ENCODE results near the gene PSMB5.

PSMB5 gene

GRCh38 chr14:22980672-22981089 is 54.0 kb downstream of the PSMB5 start:
- Histone ChIP-seq H3K4me2 (ENCODE audit: low read length, poor library complexity, severe bottlenecking) (peak overlapping the region; percentile 74), H2AK5ac (ENCODE audit: low read length, severe bottlenecking) (peak overlapping the region; percentile 90), H3K4ac (ENCODE audit: low read depth in 1 of 2, low read length in 2 of 2) (peak overlapping the region; percentile 94 to 99), H3K18ac (ENCODE audit: low read depth in 1 of 2, low read length in 2 of 2) (peak overlapping the region; percentile 95 to 98), H3K4me3 (ENCODE audit: insufficient read depth in 1 of 2, low read depth in 1 of 2, low read length in 2 of 2) (peak overlapping the region; percentile 90 to 94), H3K23ac (ENCODE audit: low read length in 2 of 2) (peak overlapping the region in 1 of 2 experiments; percentile 37), H3K36me3 (ENCODE audit: control insufficient read depth in 1 of 2, insufficient read depth in 2 of 2, low read depth in 1 of 2, low read length in 2 of 2) (peaks cover 0 to 10% of the 10 kb centered on the region in 2 experiments), H3K9ac (ENCODE audit: low read length) (peak overlapping the region; percentile 82), H2BK5ac (ENCODE audit: low read depth, low read length, poor library complexity, severe bottlenecking) (peak overlapping the region; percentile 97), H2BK120ac (ENCODE audit: low read depth, low read length) (peak overlapping the region; percentile 97), H3K14ac (ENCODE audit: low read length in 2 of 2) (no peak overlapping the region), H2AFZ (ENCODE audit: low read depth, low read length) (peak overlapping the region; percentile 37), H3K27ac (ENCODE audit: low read length, poor library complexity, severe bottlenecking) (peak overlapping the region; percentile 98), H4K8ac (ENCODE audit: low read length) (peak overlapping the region; percentile 81), H3K4me1 (ENCODE audit: control insufficient read depth, insufficient read depth, low read depth, low read length) (peaks cover 24% of the 10 kb centered on the region), H3K9me3 (ENCODE audit: control insufficient read depth, low read length) (no peaks in the 10 kb centered on the region), H2BK15ac (ENCODE audit: low read depth, poor library complexity, severe bottlenecking) (peak overlapping the region; percentile 96), H2BK12ac (ENCODE audit: low read length in 2 of 2) (peak overlapping the region; percentile 4 to 65), H3K79me1 (replicated peaks; ENCODE audit: low read length, poor library complexity, severe bottlenecking) (peaks cover 10% of the 10 kb centered on the region), H3K27me3 (ENCODE audit: control insufficient read depth in 1 of 2, insufficient read depth in 1 of 2, low read length in 2 of 2) (no peaks in the 10 kb centered on the region), H4K91ac (ENCODE audit: low read length) (peak overlapping the region; percentile 89)
- WGBS = under 1% methylated on average over 23 of the region's 41 CpGs
- DNase-seq = no peak

GRCh38 chr14:22979748-22980392 is 54.8 kb downstream of the PSMB5 start:
- H3K27ac ChIP-seq (ENCODE audit: low read length, poor library complexity, severe bottlenecking) = peak overlapping the region; percentile 94
- H4K8ac ChIP-seq (ENCODE audit: low read length) = no peak overlapping the region
- H3K4me1 ChIP-seq (ENCODE audit: control insufficient read depth, insufficient read depth, low read depth, low read length) = peaks cover 26% of the 10 kb centered on the region
- peak overlapping the region; percentile 69 for H2BK120ac ChIP-seq (ENCODE audit: low read depth, low read length)
- peak overlapping the region; percentile 40 to 68 for H2BK12ac ChIP-seq (ENCODE audit: low read length in 2 of 2)
- H2BK15ac ChIP-seq (ENCODE audit: low read depth, poor library complexity, severe bottlenecking) = peak overlapping the region; percentile 62
- H2BK5ac ChIP-seq (ENCODE audit: low read depth, low read length, poor library complexity, severe bottlenecking) = peak overlapping the region; percentile 86
- H3K36me3 ChIP-seq (ENCODE audit: control insufficient read depth in 1 of 2, insufficient read depth in 2 of 2, low read depth in 1 of 2, low read length in 2 of 2) = peaks cover 0 to 13% of the 10 kb centered on the region in 2 experiments
- H3K23ac ChIP-seq (ENCODE audit: low read length in 2 of 2) = no peak overlapping the region
- H3K79me1 ChIP-seq (replicated peaks; ENCODE audit: low read length, poor library complexity, severe bottlenecking) = peaks cover 10% of the 10 kb centered on the region
- peak overlapping the region; percentile 45 to 68 for H3K4me3 ChIP-seq (ENCODE audit: insufficient read depth in 1 of 2, low read depth in 1 of 2, low read length in 2 of 2)
- peak overlapping the region in 1 of 2 experiments; percentile 44 for H3K14ac ChIP-seq (ENCODE audit: low read length in 2 of 2)
- H3K4me2 ChIP-seq (ENCODE audit: low read length, poor library complexity, severe bottlenecking) = peak overlapping the region; percentile 74
- H3K4ac ChIP-seq (ENCODE audit: low read depth in 1 of 2, low read length in 2 of 2) = peak overlapping the region in 1 of 2 experiments; percentile 3
- 0% methylated on average over 1 of the region's 8 CpGs for WGBS
- no peaks in the 10 kb centered on the region for H3K9me3 ChIP-seq (ENCODE audit: control insufficient read depth, low read length)
- no peak overlapping the region for H2AFZ ChIP-seq (ENCODE audit: low read depth, low read length)
- no peak for DNase-seq
- no peak overlapping the region for H4K91ac ChIP-seq (ENCODE audit: low read length)
- peak overlapping the region; percentile 45 for H3K9ac ChIP-seq (ENCODE audit: low read length)
- H3K27me3 ChIP-seq (ENCODE audit: control insufficient read depth in 1 of 2, insufficient read depth in 1 of 2, low read length in 2 of 2) = no peaks in the 10 kb centered on the region
- peak overlapping the region; percentile 93 for H2AK5ac ChIP-seq (ENCODE audit: low read length, severe bottlenecking)
- H3K18ac ChIP-seq (ENCODE audit: low read depth in 1 of 2, low read length in 2 of 2) = peak overlapping the region; percentile 57 to 84

GRCh38 chr14:22978981-22979671 is 55.6 kb downstream of the PSMB5 start:
- H3K9ac ChIP-seq (ENCODE audit: low read length) = no peak overlapping the region
- no peaks in the 10 kb centered on the region for H3K9me3 ChIP-seq (ENCODE audit: control insufficient read depth, low read length)
- no peak overlapping the region for H3K14ac ChIP-seq (ENCODE audit: low read length in 2 of 2)
- H3K23ac ChIP-seq (ENCODE audit: low read length in 2 of 2) = peak overlapping the region; percentile 20 to 54
- H3K4me3 ChIP-seq (ENCODE audit: insufficient read depth in 1 of 2, low read depth in 1 of 2, low read length in 2 of 2) = peak overlapping the region in 1 of 2 experiments; percentile 55
- no peak for DNase-seq
- peak overlapping the region; percentile 53 for H4K8ac ChIP-seq (ENCODE audit: low read length)
- H2BK12ac ChIP-seq (ENCODE audit: low read length in 2 of 2) = peak overlapping the region in 1 of 2 experiments; percentile 79
- H3K4me2 ChIP-seq (ENCODE audit: low read length, poor library complexity, severe bottlenecking) = peak overlapping the region; percentile 74
- H4K91ac ChIP-seq (ENCODE audit: low read length) = peak overlapping the region; percentile 79
- H3K79me1 ChIP-seq (replicated peaks; ENCODE audit: low read length, poor library complexity, severe bottlenecking) = peaks cover 5% of the 10 kb centered on the region
- WGBS = 75% methylated on average over 5 of the region's 5 CpGs
- peak overlapping the region; percentile 57 to 84 for H3K18ac ChIP-seq (ENCODE audit: low read depth in 1 of 2, low read length in 2 of 2)
- peak overlapping the region; percentile 86 for H2BK5ac ChIP-seq (ENCODE audit: low read depth, low read length, poor library complexity, severe bottlenecking)
- H3K4me1 ChIP-seq (ENCODE audit: control insufficient read depth, insufficient read depth, low read depth, low read length) = peaks cover 32% of the 10 kb centered on the region
- peak overlapping the region; percentile 94 for H3K27ac ChIP-seq (ENCODE audit: low read length, poor library complexity, severe bottlenecking)
- peaks cover 3 to 21% of the 10 kb centered on the region in 2 experiments for H3K36me3 ChIP-seq (ENCODE audit: control insufficient read depth in 1 of 2, insufficient read depth in 2 of 2, low read depth in 1 of 2, low read length in 2 of 2)
- peak overlapping the region; percentile 43 to 68 for H3K4ac ChIP-seq (ENCODE audit: low read depth in 1 of 2, low read length in 2 of 2)
- peak overlapping the region; percentile 85 for H2BK15ac ChIP-seq (ENCODE audit: low read depth, poor library complexity, severe bottlenecking)
- H2AFZ ChIP-seq (ENCODE audit: low read depth, low read length) = no peak overlapping the region
- peak overlapping the region; percentile 50 for H2BK120ac ChIP-seq (ENCODE audit: low read depth, low read length)
- H2AK5ac ChIP-seq (ENCODE audit: low read length, severe bottlenecking) = peak overlapping the region; percentile 93
- no peaks in the 10 kb centered on the region for H3K27me3 ChIP-seq (ENCODE audit: control insufficient read depth in 1 of 2, insufficient read depth in 1 of 2, low read length in 2 of 2)

- no peaks in the 10 kb centered on the region for H3K9me3 ChIP-seq (ENCODE audit: control insufficient read depth, low read length)
- H3K9ac ChIP-seq (ENCODE audit: low read length) = peak overlapping the region; percentile 29
- no peak overlapping the region for H2AFZ ChIP-seq (ENCODE audit: low read depth, low read length)
- no peak overlapping the region for H3K23ac ChIP-seq (ENCODE audit: low read length in 2 of 2)
- 84% methylated on average over 2 of the region's 3 CpGs for WGBS
- H3K4me3 ChIP-seq (ENCODE audit: insufficient read depth in 1 of 2, low read depth in 1 of 2, low read length in 2 of 2) = peak overlapping the region in 1 of 2 experiments; percentile 19
- H3K79me1 ChIP-seq (replicated peaks; ENCODE audit: low read length, poor library complexity, severe bottlenecking) = peaks cover 2% of the 10 kb centered on the region
- H3K4me2 ChIP-seq (ENCODE audit: low read length, poor library complexity, severe bottlenecking) = peak overlapping the region; percentile 47
- H3K27me3 ChIP-seq (ENCODE audit: control insufficient read depth in 1 of 2, insufficient read depth in 1 of 2, low read length in 2 of 2) = no peaks in the 10 kb centered on the region
- H3K4ac ChIP-seq (ENCODE audit: low read depth in 1 of 2, low read length in 2 of 2) = peak overlapping the region; percentile 5 to 91
- peak overlapping the region; percentile 6 to 26 for H2BK12ac ChIP-seq (ENCODE audit: low read length in 2 of 2)
- peak overlapping the region in 1 of 2 experiments; percentile 76 for H3K14ac ChIP-seq (ENCODE audit: low read length in 2 of 2)
- H2AK5ac ChIP-seq (ENCODE audit: low read length, severe bottlenecking) = peak overlapping the region; percentile 77
- no peak overlapping the region for H4K8ac ChIP-seq (ENCODE audit: low read length)
- H4K91ac ChIP-seq (ENCODE audit: low read length) = peak overlapping the region; percentile 45
- no peak overlapping the region for H2BK15ac ChIP-seq (ENCODE audit: low read depth, poor library complexity, severe bottlenecking)
- peaks cover 5 to 25% of the 10 kb centered on the region in 2 experiments for H3K36me3 ChIP-seq (ENCODE audit: control insufficient read depth in 1 of 2, insufficient read depth in 2 of 2, low read depth in 1 of 2, low read length in 2 of 2)
- H3K27ac ChIP-seq (ENCODE audit: low read length, poor library complexity, severe bottlenecking) = peak overlapping the region; percentile 94
- peak overlapping the region; percentile 38 to 98 for H3K18ac ChIP-seq (ENCODE audit: low read depth in 1 of 2, low read length in 2 of 2)
- H2BK120ac ChIP-seq (ENCODE audit: low read depth, low read length) = no peak overlapping the region
- DNase-seq = no peak
- peaks cover 30% of the 10 kb centered on the region for H3K4me1 ChIP-seq (ENCODE audit: control insufficient read depth, insufficient read depth, low read depth, low read length)
- peak overlapping the region; percentile 35 for H2BK5ac ChIP-seq (ENCODE audit: low read depth, low read length, poor library complexity, severe bottlenecking)
Measured at GRCh38 chr14:22978487-22978837, 56.2 kb downstream of the PSMB5 start.

Measured in mesenchymal stem cell (in vitro differentiated cells and primary cell).